Transverse colon (tissue), 4 donors: ENCODE results near the gene BMAL1. TPM values are rescaled to one million over a fixed set of nuclear protein-coding genes. Genes with fewer than 3 reads are reported as not detected.
"Not testable (repeated sequence)": the region's sequence is repeated elsewhere in the genome, so short reads cannot be mapped to it uniquely, and the experiment has no call there.

ENCODE experiments used
- DNase-seq: peaks from one replicate; pipeline ENCODE4 v3.0.0-alpha.2; 2019
- H3K27ac ChIP-seq, 4 donors: fragments of 200-600 bp; sonication (generic); 2 replicates each; pipeline ENCODE4 v1.5.1; 2016 to 2018; ENCODE audit warnings: inconsistent platforms in 4 of 4
- H3K27me3 ChIP-seq: fragments of 200-600 bp; sonication (generic); 2 replicates; pipeline ENCODE4 v1.5.1; 2017; ENCODE audit warnings: inconsistent platforms
- H3K36me3 ChIP-seq, 4 donors: fragments of 200-600 bp; sonication (generic); 2 replicates each; pipeline ENCODE4 v1.5.1; 2017 to 2019; ENCODE audit warnings: inconsistent platforms in 4 of 4
- H3K4me1 ChIP-seq, 4 donors: fragments of 200-600 bp; sonication (generic); 2 replicates each; pipeline ENCODE4 v1.5.1; 2017 to 2020; ENCODE audit warnings: inconsistent platforms in 4 of 4
- H3K4me3 ChIP-seq, 4 donors: fragments of 200-600 bp; sonication (generic); 1 replicate in 1 of 4; 2 replicates in 3 of 4; pipeline versions ENCODE4 v1.5.1 to v1.6.1; 2017 to 2019; ENCODE audit warnings: inconsistent platforms in 4 of 4
- H3K9me3 ChIP-seq, 2 donors: fragments of 200-600 bp; sonication (generic); 2 replicates each; pipeline ENCODE4 v1.5.1; 2017 to 2019; ENCODE audit warnings: inconsistent platforms in 2 of 2
- EP300 ChIP-seq: sonication (generic); formaldehyde crosslinking; IDR thresholded peaks from one replicate; pipeline ENCODE4 v1.6.1; 2017; ENCODE audit warnings: antibody characterized with exemption, low read depth
- POLR2A ChIP-seq: fragments of 450-650 bp; IDR thresholded peaks from one replicate; pipeline ENCODE4 v1.6.1; 2016; ENCODE audit warnings: antibody characterized with exemption, mild to moderate bottlenecking, moderate library complexity
- POLR2AphosphoS5 ChIP-seq, 3 donors: sonication (generic); formaldehyde crosslinking; IDR thresholded peaks; one replicate each; pipeline ENCODE4 v1.6.1; 2016; ENCODE audit warnings: antibody characterized with exemption in 3 of 3
- WGBS, 2 donors: methylation state at CpG; one replicate each; pipeline ENCODE4 v1.1.5; 2018; ENCODE audit warnings: low coverage in 1 of 2; 5-methylcytosine and 5-hydroxymethylcytosine counted together
- in situ Hi-C, 4 donors: fragments of 200-750 bp; cut with MboI; loops; one replicate each; pipeline versions ENCODE4 v1.15.0 to v1.15.1; 2017; ENCODE audit warnings: low sequenced_read_pairs in 3 of 4, low pct_ligation_motif_present in 1 of 4, low pct_unique_long_range_greater_than_20kb in 1 of 4
- intact Hi-C: fragments of 100-400 bp; cut with DNase I; formaldehyde crosslinking; loops from one replicate; pipeline ENCODE4 v1.15.1; 2023; ENCODE audit warnings: low total_unique reads
- total RNA-seq, 4 donors: library from RNA; depleted of rRNA; stranded (reverse); fragments of >200 nt; gene quantifications; one replicate each; pipeline ENCODE4 v1.1.0, GENCODE V29; 2016
- TF ChIP-seq, protein P1 (sequence below), 5 experiments: fragments of 200-600 bp in 3 of 5; fragments of 450-650 bp in 2 of 5; sonication (generic) in 3 of 5; IDR thresholded peaks; 1 replicate in 2 of 5; 2 replicates in 3 of 5; pipeline ENCODE4 v1.5.1; 2016 to 2017; ENCODE audit warnings: antibody characterized with exemption in 5 of 5, inconsistent platforms in 3 of 5, mild to moderate bottlenecking in 2 of 5, moderate library complexity in 1 of 5

Gene BMAL1
- total RNA-seq, 4 donors from 2014 or later: 20.7 to 48.6 (median 30.8) TPM

DNA sequence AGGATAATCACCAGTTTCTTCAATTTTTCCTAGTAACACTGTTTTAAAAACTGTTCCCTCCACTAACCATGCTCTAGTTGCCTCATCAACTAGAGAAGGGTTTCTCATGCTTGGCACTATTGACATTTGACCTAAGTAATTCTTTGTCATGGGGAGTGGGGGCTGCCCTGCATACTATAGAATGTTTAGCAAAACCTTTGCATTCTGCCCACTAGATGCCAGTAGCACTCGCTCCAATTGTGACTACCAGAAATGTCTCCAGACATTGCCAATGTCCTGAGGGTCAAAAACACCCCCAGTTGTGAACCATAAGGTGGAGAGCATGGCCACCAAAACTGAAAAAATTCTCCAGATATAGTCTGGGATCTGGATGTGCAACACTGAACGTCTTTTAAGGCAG is 27.6 kb upstream of the BMAL1 start:
- no peak for DNase-seq
- TF ChIP-seq POLR2A: no peak
- TF ChIP-seq, protein P1, sequence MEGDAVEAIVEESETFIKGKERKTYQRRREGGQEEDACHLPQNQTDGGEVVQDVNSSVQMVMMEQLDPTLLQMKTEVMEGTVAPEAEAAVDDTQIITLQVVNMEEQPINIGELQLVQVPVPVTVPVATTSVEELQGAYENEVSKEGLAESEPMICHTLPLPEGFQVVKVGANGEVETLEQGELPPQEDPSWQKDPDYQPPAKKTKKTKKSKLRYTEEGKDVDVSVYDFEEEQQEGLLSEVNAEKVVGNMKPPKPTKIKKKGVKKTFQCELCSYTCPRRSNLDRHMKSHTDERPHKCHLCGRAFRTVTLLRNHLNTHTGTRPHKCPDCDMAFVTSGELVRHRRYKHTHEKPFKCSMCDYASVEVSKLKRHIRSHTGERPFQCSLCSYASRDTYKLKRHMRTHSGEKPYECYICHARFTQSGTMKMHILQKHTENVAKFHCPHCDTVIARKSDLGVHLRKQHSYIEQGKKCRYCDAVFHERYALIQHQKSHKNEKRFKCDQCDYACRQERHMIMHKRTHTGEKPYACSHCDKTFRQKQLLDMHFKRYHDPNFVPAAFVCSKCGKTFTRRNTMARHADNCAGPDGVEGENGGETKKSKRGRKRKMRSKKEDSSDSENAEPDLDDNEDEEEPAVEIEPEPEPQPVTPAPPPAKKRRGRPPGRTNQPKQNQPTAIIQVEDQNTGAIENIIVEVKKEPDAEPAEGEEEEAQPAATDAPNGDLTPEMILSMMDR (IDR thresholded peaks at IDR 0.05): no peak
- no peak for TF ChIP-seq EP300
- TF ChIP-seq POLR2AphosphoS5 (IDR thresholded peaks at IDR 0.05): no peak
- Histone ChIP-seq H3K27me3 (no peaks in the 10 kb centered on the region), H3K27ac (no peak overlapping the region), H3K9me3 (no peaks in the 10 kb centered on the region), H3K4me1 (no peaks in the 10 kb centered on the region), H3K4me3 (no peak overlapping the region), H3K36me3 (no peaks in the 10 kb centered on the region)
- 0 to 33% methylated on average over 1 to 2 of the region's 2 CpGs for WGBS, 2 donors
- in situ Hi-C loops (loop anchor here in 1 of 4 donors (25.0 kb wide), 1 partner anchor 87 kb away; no protein-coding TSS in a partner anchor), intact Hi-C loops (no loop called here)

DNA sequence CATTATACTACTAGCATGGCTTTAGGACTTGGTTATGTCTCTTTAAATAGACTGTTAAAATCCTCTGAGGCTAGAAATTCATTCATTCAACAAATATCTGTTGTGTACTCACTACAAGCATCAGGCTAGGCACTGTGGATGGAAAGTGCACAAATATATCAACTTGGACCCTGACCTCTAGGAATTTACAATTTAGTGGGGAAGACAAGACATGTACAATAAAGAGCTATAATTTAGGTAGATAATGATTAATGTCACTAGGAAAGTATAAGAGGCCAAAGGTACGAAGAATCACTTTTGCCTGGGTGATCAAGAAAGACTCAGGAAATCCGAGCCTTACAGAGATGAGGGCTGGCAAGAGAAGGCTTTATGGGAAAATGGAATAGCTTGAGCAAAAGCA is 25.6 kb upstream of the BMAL1 start:
- no peaks in the 10 kb centered on the region for H3K36me3 ChIP-seq
- TF ChIP-seq EP300 (no peak), POLR2A (no peak)
- H3K4me3 ChIP-seq: no peak overlapping the region
- no peaks in the 10 kb centered on the region for H3K4me1 ChIP-seq
- in situ Hi-C loops: no loop called here
- no peak for DNase-seq
- no peaks in the 10 kb centered on the region for H3K27me3 ChIP-seq
- intact Hi-C loops: no loop called here
- no peak overlapping the region for H3K27ac ChIP-seq
- H3K9me3 ChIP-seq: no peaks in the 10 kb centered on the region
- 78 to 86% methylated on average over 2 of the region's 2 CpGs for WGBS, 2 donors

DNA sequence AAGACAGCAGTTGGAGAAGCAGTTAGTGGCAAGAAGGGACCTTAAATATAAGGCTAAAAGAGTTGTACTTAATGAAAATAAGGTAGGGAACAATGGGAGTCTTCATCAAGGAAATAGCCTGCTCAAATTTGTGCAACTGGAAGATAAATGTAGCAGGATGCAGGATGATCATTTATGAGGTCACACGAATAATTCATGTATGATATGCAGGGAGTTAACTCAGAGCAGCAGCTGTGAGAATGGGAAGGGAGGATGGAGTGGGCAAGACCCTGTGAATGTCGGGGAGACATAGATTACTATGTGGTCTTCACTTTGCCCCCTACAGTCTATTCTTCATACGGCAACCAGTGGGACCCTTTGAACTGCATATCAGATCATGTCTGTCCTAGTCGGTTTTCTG is 25.2 kb upstream of the BMAL1 start:
- H3K27me3 ChIP-seq: no peaks in the 10 kb centered on the region
- no peak overlapping the region for H3K27ac ChIP-seq
- intact Hi-C loops (no loop called here), in situ Hi-C loops (no loop called here)
- no peaks in the 10 kb centered on the region for H3K4me1 ChIP-seq
- no peaks in the 10 kb centered on the region for H3K36me3 ChIP-seq
- TF ChIP-seq POLR2AphosphoS5 (IDR thresholded peaks at IDR 0.05): no peak
- no peak for TF ChIP-seq EP300
- TF ChIP-seq POLR2A: no peak
- TF ChIP-seq, protein P1 (IDR thresholded peaks at IDR 0.05): no peak
- H3K9me3 ChIP-seq: no peaks in the 10 kb centered on the region
- DNase-seq: no peak
- 82 to 83% methylated on average over 3 to 4 of the region's 4 CpGs for WGBS, 2 donors
- H3K4me3 ChIP-seq: no peak overlapping the region

DNA sequence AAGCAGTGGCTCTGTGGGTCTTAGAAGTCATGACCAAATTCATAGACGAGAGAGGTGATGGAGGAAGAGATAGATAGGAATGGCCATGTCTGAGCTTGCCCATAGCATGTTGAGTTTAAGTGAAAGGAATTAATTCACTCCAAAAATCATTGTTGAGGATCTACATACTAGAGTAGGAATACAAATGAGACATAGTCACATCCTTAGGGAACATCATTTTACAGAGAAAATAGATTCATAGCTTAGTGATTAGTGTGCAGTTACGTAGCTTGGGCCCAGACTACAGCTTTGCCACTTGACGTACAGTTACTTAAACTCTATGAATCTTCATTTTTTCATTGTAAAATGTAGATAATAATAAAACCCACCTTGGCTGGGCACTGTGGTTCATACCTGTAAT is 21.4 kb upstream of the BMAL1 start:
- 56 to 63% methylated on average over 2 to 3 of the region's 3 CpGs for WGBS, 2 donors
- no peaks in the 10 kb centered on the region for H3K36me3 ChIP-seq
- TF ChIP-seq, protein P1 (IDR thresholded peaks at IDR 0.05): no peak
- TF ChIP-seq POLR2AphosphoS5 (IDR thresholded peaks at IDR 0.05) (no peak), POLR2A (no peak), EP300 (no peak)
- no peak for DNase-seq
- in situ Hi-C loops: no loop called here
- no peaks in the 10 kb centered on the region for H3K27me3 ChIP-seq
- H3K4me3 ChIP-seq: no peak overlapping the region
- no peak overlapping the region for H3K27ac ChIP-seq
- H3K4me1 ChIP-seq: peaks cover 8 to 19% (median 12%) of the 10 kb centered on the region in 4 donors
- intact Hi-C loops: no loop called here
- H3K9me3 ChIP-seq: no peaks in the 10 kb centered on the region

DNA sequence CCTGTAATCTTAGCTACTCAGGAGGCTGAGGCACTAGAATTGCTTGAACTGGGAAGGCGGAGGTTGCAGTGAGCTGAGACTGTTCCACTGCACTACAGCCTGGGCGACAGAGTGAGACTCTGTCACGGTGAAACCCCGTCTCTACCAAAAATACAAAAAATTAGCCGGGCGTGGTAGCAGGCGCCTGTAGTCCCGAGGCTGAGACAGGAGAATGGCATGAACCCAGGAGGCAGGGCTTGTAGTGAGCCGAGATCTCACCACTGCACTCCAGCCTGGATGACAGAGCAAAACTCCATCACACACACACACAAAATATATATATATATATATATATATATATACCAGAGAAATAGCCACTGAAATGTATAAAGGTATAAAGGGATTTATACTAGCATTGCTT is 19.5 kb upstream of the BMAL1 start:
- 83% methylated on average over 8 of the region's 9 CpGs; no CpG with 5 or more reads in 1 of the 2 donors for WGBS, 2 donors
- in situ Hi-C loops, intact Hi-C loops, H3K36me3 ChIP-seq, H3K27me3 ChIP-seq, H3K9me3 ChIP-seq, H3K27ac ChIP-seq, DNase-seq, H3K4me3 ChIP-seq: not testable (repeated sequence)
- peaks cover 11 to 27% (median 19%) of the 10 kb centered on the region in 4 donors for H3K4me1 ChIP-seq
